Liver (tissue), 3 donors: ENCODE measurements around the gene TMEM115.

Source experiments
- ATF3 ChIP-seq: IDR thresholded peaks from 2 replicates; pipeline ENCODE4 v1.6.1; 2016; ENCODE audit warnings: antibody characterized with exemption
- CTCF ChIP-seq: fragments of 150-350 bp; IDR thresholded peaks from 2 replicates; pipeline ENCODE4 v1.5.1; 2017; ENCODE audit warnings: improper control_type of control experiment, low read depth, low read length; ENCODE audit not compliant: missing input control
- GABPA ChIP-seq, 2 donors: IDR thresholded peaks in 1 of 2; conservative IDR thresholded peaks in 1 of 2; 2 replicates each; pipeline ENCODE4 v1.6.1; 2016; ENCODE audit warnings: antibody characterized with exemption in 2 of 2, mild to moderate bottlenecking in 1 of 2, moderate library complexity in 1 of 2
- HNF4A ChIP-seq, 2 donors: conservative IDR thresholded peaks; 2 replicates each; pipeline ENCODE4 v1.6.1; 2016; ENCODE audit warnings: antibody characterized with exemption in 2 of 2, mild to moderate bottlenecking in 2 of 2
- HNF4G ChIP-seq: IDR thresholded peaks from 2 replicates; pipeline ENCODE4 v1.6.1; 2016; ENCODE audit warnings: antibody characterized with exemption
- JUND ChIP-seq, 2 donors: IDR thresholded peaks; 2 replicates each; pipeline ENCODE4 v1.6.1; 2016; ENCODE audit warnings: antibody characterized with exemption in 2 of 2
- MAX ChIP-seq: IDR thresholded peaks from 2 replicates; pipeline ENCODE4 v1.6.1; 2016; ENCODE audit warnings: antibody characterized with exemption
- RAD21 ChIP-seq, 2 donors: IDR thresholded peaks; 2 replicates each; pipeline ENCODE4 v1.6.1; 2016; ENCODE audit warnings: antibody characterized with exemption in 2 of 2, mild to moderate bottlenecking in 2 of 2
- TAF1 ChIP-seq: conservative IDR thresholded peaks from 2 replicates; pipeline ENCODE4 v1.6.1; 2016; ENCODE audit warnings: antibody characterized with exemption, mild to moderate bottlenecking
- YY1 ChIP-seq: IDR thresholded peaks from 2 replicates; pipeline ENCODE4 v1.6.1; 2016; ENCODE audit warnings: antibody characterized with exemption, mild to moderate bottlenecking
- TF ChIP-seq, protein P1 (sequence below): IDR thresholded peaks from 2 replicates; pipeline ENCODE4 v1.6.1; 2016; ENCODE audit warnings: antibody characterized with exemption, mild to moderate bottlenecking
- donor health status: healthy.
- donor health status: healthy.

DNA sequence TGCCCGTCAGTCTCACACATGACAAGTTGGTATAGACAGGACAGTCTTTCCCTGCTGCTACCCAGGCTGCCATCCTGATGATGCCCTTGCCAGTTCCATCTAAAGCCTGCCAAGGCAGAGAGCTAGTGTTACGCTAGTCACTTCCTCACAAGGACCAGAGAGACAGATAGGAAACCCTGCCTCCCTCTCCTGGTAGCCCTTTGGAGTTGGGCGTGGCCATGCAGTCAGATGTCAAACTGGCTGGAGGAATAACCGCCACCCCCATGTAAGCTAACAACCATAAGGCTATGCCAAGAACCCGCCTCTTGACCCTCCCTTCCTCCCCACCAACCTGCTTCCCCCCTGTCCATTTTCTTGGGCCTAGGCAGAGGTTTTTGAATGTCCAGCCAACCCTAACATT lies 2.8 kb downstream of the TMEM115 start:
- TF ChIP-seq CTCF (no peak), HNF4G (no peak), RAD21 (IDR thresholded peaks at IDR 0.05) (no peak), TAF1 (no peak), JUND (IDR thresholded peaks at IDR 0.05) (no peak), ATF3 (no peak), YY1 (no peak), GABPA (IDR thresholded peaks at IDR 0.05 in 1 of 2, conservative IDR thresholded peaks at IDR 0.05 in 1 of 2) (no peak), MAX (no peak), HNF4A (conservative IDR thresholded peaks at IDR 0.05) (no peak)
- TF ChIP-seq, protein P1, sequence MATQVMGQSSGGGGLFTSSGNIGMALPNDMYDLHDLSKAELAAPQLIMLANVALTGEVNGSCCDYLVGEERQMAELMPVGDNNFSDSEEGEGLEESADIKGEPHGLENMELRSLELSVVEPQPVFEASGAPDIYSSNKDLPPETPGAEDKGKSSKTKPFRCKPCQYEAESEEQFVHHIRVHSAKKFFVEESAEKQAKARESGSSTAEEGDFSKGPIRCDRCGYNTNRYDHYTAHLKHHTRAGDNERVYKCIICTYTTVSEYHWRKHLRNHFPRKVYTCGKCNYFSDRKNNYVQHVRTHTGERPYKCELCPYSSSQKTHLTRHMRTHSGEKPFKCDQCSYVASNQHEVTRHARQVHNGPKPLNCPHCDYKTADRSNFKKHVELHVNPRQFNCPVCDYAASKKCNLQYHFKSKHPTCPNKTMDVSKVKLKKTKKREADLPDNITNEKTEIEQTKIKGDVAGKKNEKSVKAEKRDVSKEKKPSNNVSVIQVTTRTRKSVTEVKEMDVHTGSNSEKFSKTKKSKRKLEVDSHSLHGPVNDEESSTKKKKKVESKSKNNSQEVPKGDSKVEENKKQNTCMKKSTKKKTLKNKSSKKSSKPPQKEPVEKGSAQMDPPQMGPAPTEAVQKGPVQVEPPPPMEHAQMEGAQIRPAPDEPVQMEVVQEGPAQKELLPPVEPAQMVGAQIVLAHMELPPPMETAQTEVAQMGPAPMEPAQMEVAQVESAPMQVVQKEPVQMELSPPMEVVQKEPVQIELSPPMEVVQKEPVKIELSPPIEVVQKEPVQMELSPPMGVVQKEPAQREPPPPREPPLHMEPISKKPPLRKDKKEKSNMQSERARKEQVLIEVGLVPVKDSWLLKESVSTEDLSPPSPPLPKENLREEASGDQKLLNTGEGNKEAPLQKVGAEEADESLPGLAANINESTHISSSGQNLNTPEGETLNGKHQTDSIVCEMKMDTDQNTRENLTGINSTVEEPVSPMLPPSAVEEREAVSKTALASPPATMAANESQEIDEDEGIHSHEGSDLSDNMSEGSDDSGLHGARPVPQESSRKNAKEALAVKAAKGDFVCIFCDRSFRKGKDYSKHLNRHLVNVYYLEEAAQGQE = no peak
